GM19240 (cell line): ENCODE data around the gene ITPKB.
"Not testable (repeated sequence)": the region's sequence is repeated elsewhere in the genome, so short reads cannot be mapped to it uniquely, and the experiment has no call there.

Source experiments
- DNase-seq: peaks from one replicate; pipeline ENCODE4 v3.0.0; 2011; ENCODE audit warnings: low spot score; ENCODE audit not compliant: insufficient read length

ITPKB gene

GRCh38 chr1:226738995-226739695 is at the start of gene ITPKB:
Gene ITPKB (minus strand): TSS chr1:226739282. CDS start chr1:226737458, 1,824 bp downstream.
- DNase-seq = no peak

GRCh38 chr1:226787638-226788037 is 48.6 kb upstream of the ITPKB start:
- DNase-seq = no peak

GRCh38 chr1:226787071-226787470 is 48.0 kb upstream of the ITPKB start:
- no peak for DNase-seq

- peak; percentile 16 for DNase-seq
These were observed 47.5 kb upstream of the ITPKB start for GRCh38 chr1:226786550-226786949.

GRCh38 chr1:226785805-226786204 is 46.7 kb upstream of the ITPKB start:
- no peak for DNase-seq

- DNase-seq = no peak
These were observed 45.3 kb upstream of the ITPKB start for GRCh38 chr1:226784081-226785049.

GRCh38 chr1:226782845-226783601 is 43.9 kb upstream of the ITPKB start:
- no peak for DNase-seq

GRCh38 chr1:226781937-226782609 is 43.0 kb upstream of the ITPKB start:
- no peak for DNase-seq

- no peak for DNase-seq
These were observed 40.5 kb upstream of the ITPKB start for GRCh38 chr1:226779561-226779960.

GRCh38 chr1:226778657-226779058 is 39.6 kb upstream of the ITPKB start:
- no peak for DNase-seq

- DNase-seq = no peak
These were observed 37.9 kb upstream of the ITPKB start for GRCh38 chr1:226776975-226777374.

GRCh38 chr1:226776066-226776465 is 37.0 kb upstream of the ITPKB start:
- no peak for DNase-seq

- no peak for DNase-seq
These were observed 33.5 kb upstream of the ITPKB start for GRCh38 chr1:226772446-226773139.

GRCh38 chr1:226767170-226767569 is 28.1 kb upstream of the ITPKB start:
- not testable (repeated sequence) for DNase-seq

GRCh38 chr1:226766565-226766964 is 27.5 kb upstream of the ITPKB start:
- DNase-seq = no peak

- DNase-seq = peak; percentile 55
These were observed 25.5 kb upstream of the ITPKB start for GRCh38 chr1:226764533-226764932.

- DNase-seq = peak; percentile 31
These were observed 24.8 kb upstream of the ITPKB start for GRCh38 chr1:226763905-226764264.

- no peak for DNase-seq
These were observed 24.2 kb upstream of the ITPKB start for GRCh38 chr1:226762988-226763904.

GRCh38 chr1:226762055-226762454 is 23.0 kb upstream of the ITPKB start:
- no peak for DNase-seq
